ENCODE measurements around the gene UBE2Z.

GRCh38 chr17:48873696-48874443 lies 34.3 kb upstream of the UBE2Z start:
- TF ChIP-seq ZNF317 (CRISPR knock-in tag; IDR thresholded peaks at IDR 0.05; ENCODE audit: borderline replicate concordance, low read depth) (no peak), CTCF (IDR thresholded peaks at IDR 0.05) (no peak), USF2 (CRISPR knock-in tag; IDR thresholded peaks at IDR 0.05) (no peak)

Measured in WTC11 (cell line).